Ascending aorta (tissue), 2 donors: ENCODE data around the gene PLCL2. TPM values are rescaled to one million over a fixed set of nuclear protein-coding genes. Genes with fewer than 3 reads are reported as not detected.
A peak's percentile ranks its signal among the peaks of the same experiment; 100 is the strongest.

Source experiments
- DNase-seq, 2 donors: peaks; one replicate each; pipeline ENCODE4 v3.0.0-alpha.2; 2019; ENCODE audit warnings: low spot score in 2 of 2
- H3K27ac ChIP-seq, 2 donors: fragments of 200-600 bp; sonication (generic); one replicate each; pipeline ENCODE4 v1.5.1; 2016 to 2017; ENCODE audit warnings: mild to moderate bottlenecking in 1 of 2
- H3K27me3 ChIP-seq: fragments of 200-600 bp; sonication (generic); one replicate; pipeline ENCODE4 v1.5.1; 2017
- H3K36me3 ChIP-seq, 2 donors: fragments of 200-600 bp; sonication (generic); one replicate each; pipeline ENCODE4 v1.5.1; 2016
- H3K4me1 ChIP-seq, 2 donors: fragments of 200-600 bp; sonication (generic); one replicate each; pipeline ENCODE4 v1.5.1; 2016 to 2017; ENCODE audit warnings: mild to moderate bottlenecking in 1 of 2
- H3K4me3 ChIP-seq, 2 donors: fragments of 200-600 bp; sonication (generic); one replicate each; pipeline ENCODE4 v1.5.1; 2016 to 2017; ENCODE audit warnings: mild to moderate bottlenecking in 1 of 2
- H3K9me3 ChIP-seq, 2 donors: fragments of 200-600 bp; sonication (generic); one replicate each; pipeline ENCODE4 v1.5.1; 2016
- intact Hi-C: fragments of 100-400 bp; cut with DNase I; formaldehyde crosslinking; loops from one replicate; pipeline ENCODE4 v1.15.1; 2023
- total RNA-seq: library from RNA; depleted of rRNA; stranded (reverse); fragments of >200 nt; gene quantifications from one replicate; pipeline ENCODE4 v1.1.0, GENCODE V29; 2016
- TF ChIP-seq, protein P1 (sequence below), 3 experiments: fragments of 200-600 bp in 2 of 3; fragments of 450-650 bp in 1 of 3; sonication (generic) in 2 of 3; IDR thresholded peaks; one replicate each; pipeline ENCODE4 v1.5.1; 2016 to 2019; ENCODE audit warnings: antibody characterized with exemption in 3 of 3, mild to moderate bottlenecking in 1 of 3, moderate library complexity in 1 of 3

Gene PLCL2
- total RNA-seq, 1 donor from 2014 or later, result 2.9 TPM

DNA sequence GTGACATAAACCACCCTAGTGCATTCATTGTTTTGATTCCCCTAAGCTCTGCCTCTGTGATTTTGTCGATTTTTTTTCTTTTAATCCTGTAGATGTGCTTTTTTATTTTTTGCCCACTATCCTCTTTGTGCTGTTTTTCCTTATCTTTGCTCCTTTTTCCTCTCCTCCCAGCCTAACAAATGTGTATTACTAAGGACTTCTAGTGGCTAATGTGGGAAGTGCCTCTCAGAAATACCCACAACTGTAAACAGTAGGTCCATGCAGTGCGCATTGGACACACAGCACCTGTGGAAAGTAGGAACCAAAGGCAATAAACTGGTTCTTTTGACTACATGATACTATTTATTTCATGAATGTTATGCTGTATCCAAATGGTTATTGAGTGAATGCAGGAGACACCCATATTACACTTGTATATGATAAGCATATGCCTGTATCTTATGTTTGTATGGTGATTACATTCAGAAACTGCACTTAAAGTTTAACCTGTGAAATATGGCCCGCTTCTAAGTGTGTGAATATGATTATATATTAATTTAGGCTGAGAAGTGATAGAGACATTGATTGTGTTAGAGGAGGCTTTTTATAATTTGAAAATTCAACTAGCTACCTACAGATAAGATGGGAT lies 147.8 kb downstream of the PLCL2 start:
- H3K9me3 ChIP-seq, result no peaks in the 10 kb centered on the region
- no peaks in the 10 kb centered on the region for H3K4me1 ChIP-seq
- DNase-seq, result no peak
- TF ChIP-seq, protein P1, sequence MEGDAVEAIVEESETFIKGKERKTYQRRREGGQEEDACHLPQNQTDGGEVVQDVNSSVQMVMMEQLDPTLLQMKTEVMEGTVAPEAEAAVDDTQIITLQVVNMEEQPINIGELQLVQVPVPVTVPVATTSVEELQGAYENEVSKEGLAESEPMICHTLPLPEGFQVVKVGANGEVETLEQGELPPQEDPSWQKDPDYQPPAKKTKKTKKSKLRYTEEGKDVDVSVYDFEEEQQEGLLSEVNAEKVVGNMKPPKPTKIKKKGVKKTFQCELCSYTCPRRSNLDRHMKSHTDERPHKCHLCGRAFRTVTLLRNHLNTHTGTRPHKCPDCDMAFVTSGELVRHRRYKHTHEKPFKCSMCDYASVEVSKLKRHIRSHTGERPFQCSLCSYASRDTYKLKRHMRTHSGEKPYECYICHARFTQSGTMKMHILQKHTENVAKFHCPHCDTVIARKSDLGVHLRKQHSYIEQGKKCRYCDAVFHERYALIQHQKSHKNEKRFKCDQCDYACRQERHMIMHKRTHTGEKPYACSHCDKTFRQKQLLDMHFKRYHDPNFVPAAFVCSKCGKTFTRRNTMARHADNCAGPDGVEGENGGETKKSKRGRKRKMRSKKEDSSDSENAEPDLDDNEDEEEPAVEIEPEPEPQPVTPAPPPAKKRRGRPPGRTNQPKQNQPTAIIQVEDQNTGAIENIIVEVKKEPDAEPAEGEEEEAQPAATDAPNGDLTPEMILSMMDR (IDR thresholded peaks at IDR 0.05), result peak; percentile 53 to 80 (median 58)
- no peaks in the 10 kb centered on the region for H3K27me3 ChIP-seq
- no peak overlapping the region for H3K27ac ChIP-seq
- intact Hi-C loops, result loop anchor here (2.0 to 10.0 kb wide), 2 partner anchors 202 to 432 kb away; no protein-coding TSS in a partner anchor
- no peak overlapping the region for H3K4me3 ChIP-seq
- H3K36me3 ChIP-seq, result no peaks in the 10 kb centered on the region

DNA sequence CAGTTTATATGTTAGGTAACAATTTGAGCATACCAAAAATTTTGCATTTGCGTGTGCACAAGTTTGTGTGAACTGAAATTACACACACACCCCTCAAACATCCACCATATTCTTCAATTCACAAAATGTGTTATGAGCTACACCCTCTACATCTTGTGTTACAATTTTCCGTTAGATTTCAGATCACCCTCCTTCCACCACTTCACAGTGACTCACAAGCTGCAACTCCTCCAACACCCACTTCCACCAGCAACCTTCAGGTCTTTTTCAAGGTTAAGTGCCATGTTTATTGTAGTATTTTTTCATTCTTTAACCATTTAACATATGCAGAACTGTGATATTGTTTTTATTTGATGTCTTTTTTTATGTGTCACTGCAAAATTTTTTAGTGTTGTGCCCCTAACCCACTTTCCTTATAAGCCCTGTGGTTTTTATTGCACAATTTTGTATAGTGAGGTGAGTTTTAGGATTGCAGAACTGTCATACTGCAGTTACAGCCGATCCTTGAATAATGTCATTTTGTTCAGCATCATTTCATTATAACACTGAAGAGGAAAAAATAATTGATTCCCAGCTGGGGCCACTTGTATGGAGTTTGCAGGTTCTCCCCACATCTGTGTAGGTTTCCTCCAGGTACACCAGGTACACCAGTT lies 148.9 kb downstream of the PLCL2 start:
- Histone ChIP-seq H3K27ac (no peak overlapping the region), H3K4me3 (no peak overlapping the region), H3K4me1 (no peaks in the 10 kb centered on the region), H3K36me3 (no peaks in the 10 kb centered on the region), H3K27me3 (no peaks in the 10 kb centered on the region), H3K9me3 (no peaks in the 10 kb centered on the region)
- no peak for DNase-seq
- intact Hi-C loops, result loop anchor here (2.0 to 10.0 kb wide), 3 partner anchors 201 to 433 kb away; no protein-coding TSS in a partner anchor
- TF ChIP-seq, protein P1 (IDR thresholded peaks at IDR 0.05), result no peak

DNA sequence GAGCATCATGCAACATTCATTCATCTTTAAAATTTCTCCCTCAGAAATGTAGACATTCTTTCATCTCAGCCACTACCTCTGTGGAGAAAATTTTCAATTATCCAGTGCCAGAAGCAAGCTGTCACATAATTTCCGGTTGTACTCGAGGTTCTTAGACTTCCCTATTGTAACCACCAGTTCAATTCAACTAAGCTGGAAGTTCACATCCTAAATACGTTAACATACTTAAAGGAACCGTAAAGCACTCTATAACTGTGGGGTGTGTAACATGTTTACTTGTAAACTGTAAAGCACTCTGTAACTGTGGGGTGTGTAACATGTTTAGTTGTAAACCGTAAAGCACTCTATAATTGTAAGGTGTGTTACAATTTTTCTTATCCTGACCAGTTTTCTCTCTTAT lies 150.3 kb downstream of the PLCL2 start:
- Histone ChIP-seq H3K4me1 (no peaks in the 10 kb centered on the region), H3K27ac (no peak overlapping the region), H3K9me3 (no peaks in the 10 kb centered on the region), H3K27me3 (no peaks in the 10 kb centered on the region), H3K4me3 (no peak overlapping the region), H3K36me3 (no peaks in the 10 kb centered on the region)
- DNase-seq, result no peak
- intact Hi-C loops, result loop anchor here (2.0 to 10.0 kb wide), 2 partner anchors 200 to 428 kb away; no protein-coding TSS in a partner anchor
- TF ChIP-seq, protein P1 (IDR thresholded peaks at IDR 0.05), result no peak

DNA sequence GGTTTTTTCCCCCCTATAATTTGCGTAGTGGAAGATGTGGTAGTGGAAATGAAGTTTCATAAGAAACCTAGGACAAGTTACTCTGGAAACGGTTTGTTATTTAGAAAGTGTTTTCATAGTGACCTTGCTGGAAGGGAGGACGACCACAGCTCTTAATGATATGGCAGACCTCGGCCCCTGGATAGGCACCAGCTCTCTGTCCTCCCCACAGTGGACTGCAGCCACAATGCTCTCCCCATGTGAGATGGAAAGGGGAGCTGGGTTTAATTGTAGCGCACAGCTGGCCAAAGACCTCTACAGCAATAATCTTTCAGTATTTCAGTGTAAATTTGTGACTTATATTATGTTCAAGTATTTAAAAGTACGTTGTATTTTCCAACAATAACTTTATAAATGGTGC lies 151.2 kb downstream of the PLCL2 start:
- Histone ChIP-seq H3K9me3 (no peaks in the 10 kb centered on the region), H3K4me1 (no peaks in the 10 kb centered on the region), H3K36me3 (no peaks in the 10 kb centered on the region), H3K4me3 (no peak overlapping the region), H3K27me3 (no peaks in the 10 kb centered on the region), H3K27ac (no peak overlapping the region)
- DNase-seq, result no peak
- TF ChIP-seq, protein P1 (IDR thresholded peaks at IDR 0.05), result no peak
- intact Hi-C loops, result loop anchor here (2.0 to 10.0 kb wide), 2 partner anchors 199 to 429 kb away; no protein-coding TSS in a partner anchor

DNA sequence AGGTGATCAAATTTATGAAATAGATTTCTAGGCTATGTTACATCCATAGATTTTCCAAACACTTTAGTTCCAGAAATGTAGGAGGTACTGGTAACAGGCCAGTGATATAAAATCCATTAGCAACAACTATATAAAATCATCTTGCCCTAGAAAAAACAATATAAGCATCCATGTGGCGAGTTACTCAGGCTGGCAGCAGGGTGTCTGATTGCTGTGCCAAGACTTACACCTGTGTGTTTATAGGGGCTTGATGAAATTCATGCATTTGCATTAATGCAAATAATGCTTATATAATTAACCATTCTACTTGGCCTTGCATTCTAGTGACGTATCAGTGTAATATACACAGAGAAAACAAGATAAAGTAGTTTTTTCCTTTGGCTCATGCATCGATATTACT lies 153.4 kb downstream of the PLCL2 start:
- H3K27me3 ChIP-seq, result no peaks in the 10 kb centered on the region
- intact Hi-C loops, result loop anchor here (10.0 kb wide), 1 partner anchor 197 kb away; no protein-coding TSS in a partner anchor
- H3K9me3 ChIP-seq, result no peaks in the 10 kb centered on the region
- no peak for DNase-seq
- H3K27ac ChIP-seq, result no peak overlapping the region
- no peak overlapping the region for H3K4me3 ChIP-seq
- TF ChIP-seq, protein P1 (IDR thresholded peaks at IDR 0.05), result no peak
- H3K4me1 ChIP-seq, result no peaks in the 10 kb centered on the region
- no peaks in the 10 kb centered on the region for H3K36me3 ChIP-seq
